Sigmoid colon (tissue), 7 donors: ENCODE results near the gene TPST1. TPM values are rescaled to one million over a fixed set of nuclear protein-coding genes. Genes with fewer than 3 reads are reported as not detected.
A peak's percentile ranks its signal among the peaks of the same experiment; 100 is the strongest.
"Not testable (repeated sequence)": the region's sequence is repeated elsewhere in the genome, so short reads cannot be mapped to it uniquely, and the experiment has no call there.

Experiments
- DNase-seq: peaks from one replicate; pipeline ENCODE4 v3.0.0-alpha.2; 2019
- H3K27ac ChIP-seq, 4 donors: fragments of 200-600 bp; sonication (generic); one replicate each; pipeline ENCODE4 v1.5.1; 2016 to 2019; ENCODE audit warnings: mild to moderate bottlenecking in 1 of 4
- H3K27me3 ChIP-seq, 3 donors: fragments of 200-600 bp; sonication (generic); one replicate each; pipeline ENCODE4 v1.5.1; 2019; ENCODE audit warnings: mild to moderate bottlenecking in 1 of 3
- H3K36me3 ChIP-seq, 4 donors: fragments of 200-600 bp; sonication (generic); one replicate each; pipeline ENCODE4 v1.5.1; 2016 to 2019
- H3K4me1 ChIP-seq, 4 donors: fragments of 200-600 bp; sonication (generic); one replicate each; pipeline ENCODE4 v1.5.1; 2017 to 2019
- H3K4me3 ChIP-seq, 4 donors: fragments of 200-600 bp; sonication (generic); one replicate each; pipeline ENCODE4 v1.5.1; 2017 to 2019; ENCODE audit warnings: mild to moderate bottlenecking in 2 of 4, moderate library complexity in 1 of 4
- H3K9me3 ChIP-seq, 4 donors: fragments of 200-600 bp in 3 of 4; sonication (generic) in 3 of 4; one replicate each; pipeline versions ENCODE4 v1.5.1 to v1.6.1; 2013 to 2019
- EP300 ChIP-seq, 4 donors: sonication (generic); formaldehyde crosslinking; IDR thresholded peaks; one replicate each; pipeline ENCODE4 v1.6.1; 2017; ENCODE audit warnings: antibody characterized with exemption in 4 of 4
- POLR2A ChIP-seq, 2 donors: fragments of 450-650 bp; IDR thresholded peaks; one replicate each; pipeline ENCODE4 v1.6.1; 2016; ENCODE audit warnings: antibody characterized with exemption in 2 of 2, mild to moderate bottlenecking in 2 of 2, moderate library complexity in 2 of 2
- POLR2AphosphoS5 ChIP-seq, 4 donors: sonication (generic); formaldehyde crosslinking; IDR thresholded peaks; one replicate each; pipeline ENCODE4 v1.6.1; 2017; ENCODE audit warnings: antibody characterized with exemption in 4 of 4
- WGBS, 2 donors: extraction: QIAGEN DNeasy Blood & Tissue Kit; methylation state at CpG; one replicate each; pipeline ENCODE4 v1.1.7; 2013; 5-methylcytosine and 5-hydroxymethylcytosine counted together
- intact Hi-C: fragments of 100-400 bp; cut with DNase I; formaldehyde crosslinking; loops from one replicate; pipeline ENCODE4 v1.15.1; 2023
- polyA plus RNA-seq, 3 donors: library from polyadenylated mRNA; stranded (reverse); fragments of 200-250 nt; gene quantifications; one replicate each; pipeline ENCODE4 v1.2.3, GENCODE V29; 2013
- total RNA-seq, 4 donors: library from RNA; depleted of rRNA; stranded (reverse); fragments of >200 nt; gene quantifications; one replicate each; pipeline ENCODE4 v1.1.0, GENCODE V29; 2016
- TF ChIP-seq, protein P1 (sequence below), 4 experiments: fragments of 450-650 bp in 3 of 4; fragments of 200-600 bp in 1 of 4; IDR thresholded peaks; one replicate each; pipeline ENCODE4 v1.5.1; 2016 to 2019; ENCODE audit warnings: antibody characterized with exemption in 4 of 4, mild to moderate bottlenecking in 3 of 4, moderate library complexity in 2 of 4
- donor health status: healthy with polysubstance abuse.
- donor health status: Bipolar disorder and iron deficiency.
- donor health status: healthy.

TPST1 gene
- total and polyA plus RNA-seq, 7 donors = 0.92 to 31.3 (median 21.0) TPM

DNA sequence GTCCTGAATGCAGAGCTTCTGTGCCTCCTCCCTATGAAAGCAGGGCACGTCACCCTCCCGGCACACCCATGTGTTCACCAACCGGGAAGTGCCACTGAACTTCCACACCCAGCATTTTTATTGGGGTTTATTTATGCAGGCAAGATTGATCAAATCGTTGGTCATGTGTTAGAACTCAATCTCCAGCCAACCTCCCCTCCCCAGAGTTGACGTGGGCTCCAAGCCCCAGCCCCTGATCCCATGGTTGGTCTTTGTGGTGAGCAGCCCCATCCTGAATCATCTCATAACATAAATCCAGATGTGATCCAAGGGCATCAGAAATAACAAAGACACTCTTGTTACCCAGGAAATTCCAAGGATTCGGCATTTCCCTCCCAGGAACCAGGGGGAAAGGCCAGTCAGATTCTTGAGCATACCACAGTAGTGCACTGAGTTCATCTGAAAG, 151.2 kb downstream of the TPST1 start:
- no peak for DNase-seq
- Histone ChIP-seq H3K4me1 (no peaks in the 10 kb centered on the region), H3K27ac (no peak overlapping the region), H3K9me3 (no peaks in the 10 kb centered on the region), H3K36me3 (no peaks in the 10 kb centered on the region), H3K4me3 (no peak overlapping the region), H3K27me3 (no peaks in the 10 kb centered on the region)
- no peak for TF ChIP-seq POLR2AphosphoS5 (IDR thresholded peaks at IDR 0.05)
- TF ChIP-seq EP300 (IDR thresholded peaks at IDR 0.05) = no peak
- TF ChIP-seq POLR2A (IDR thresholded peaks at IDR 0.05) = no peak
- TF ChIP-seq, protein P1, sequence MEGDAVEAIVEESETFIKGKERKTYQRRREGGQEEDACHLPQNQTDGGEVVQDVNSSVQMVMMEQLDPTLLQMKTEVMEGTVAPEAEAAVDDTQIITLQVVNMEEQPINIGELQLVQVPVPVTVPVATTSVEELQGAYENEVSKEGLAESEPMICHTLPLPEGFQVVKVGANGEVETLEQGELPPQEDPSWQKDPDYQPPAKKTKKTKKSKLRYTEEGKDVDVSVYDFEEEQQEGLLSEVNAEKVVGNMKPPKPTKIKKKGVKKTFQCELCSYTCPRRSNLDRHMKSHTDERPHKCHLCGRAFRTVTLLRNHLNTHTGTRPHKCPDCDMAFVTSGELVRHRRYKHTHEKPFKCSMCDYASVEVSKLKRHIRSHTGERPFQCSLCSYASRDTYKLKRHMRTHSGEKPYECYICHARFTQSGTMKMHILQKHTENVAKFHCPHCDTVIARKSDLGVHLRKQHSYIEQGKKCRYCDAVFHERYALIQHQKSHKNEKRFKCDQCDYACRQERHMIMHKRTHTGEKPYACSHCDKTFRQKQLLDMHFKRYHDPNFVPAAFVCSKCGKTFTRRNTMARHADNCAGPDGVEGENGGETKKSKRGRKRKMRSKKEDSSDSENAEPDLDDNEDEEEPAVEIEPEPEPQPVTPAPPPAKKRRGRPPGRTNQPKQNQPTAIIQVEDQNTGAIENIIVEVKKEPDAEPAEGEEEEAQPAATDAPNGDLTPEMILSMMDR (IDR thresholded peaks at IDR 0.05) = no peak
- intact Hi-C loops = no loop called here
- 19 to 69% methylated on average over 6 of the region's 6 CpGs for WGBS, 2 donors

DNA sequence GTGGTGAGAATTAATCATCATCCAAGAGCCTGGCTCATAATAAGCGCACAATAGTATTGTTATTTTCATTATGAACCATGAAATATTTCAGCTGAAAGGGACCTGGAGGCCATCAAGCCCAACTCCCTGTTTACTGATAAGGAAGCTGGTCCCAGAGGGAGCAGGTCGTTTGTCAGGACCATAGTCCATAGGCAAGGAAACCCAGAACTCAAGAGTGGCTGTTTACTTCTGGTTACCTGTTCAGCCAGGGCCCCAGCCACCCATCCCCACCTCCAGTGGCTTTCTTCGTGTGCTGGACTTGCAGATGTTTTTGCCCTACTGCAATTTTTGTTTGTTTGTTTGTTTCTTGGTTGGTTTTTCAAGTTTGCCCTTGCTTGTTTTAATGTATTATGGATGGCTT, 152.0 kb downstream of the TPST1 start:
- no peaks in the 10 kb centered on the region for H3K9me3 ChIP-seq
- intact Hi-C loops = no loop called here

DNA sequence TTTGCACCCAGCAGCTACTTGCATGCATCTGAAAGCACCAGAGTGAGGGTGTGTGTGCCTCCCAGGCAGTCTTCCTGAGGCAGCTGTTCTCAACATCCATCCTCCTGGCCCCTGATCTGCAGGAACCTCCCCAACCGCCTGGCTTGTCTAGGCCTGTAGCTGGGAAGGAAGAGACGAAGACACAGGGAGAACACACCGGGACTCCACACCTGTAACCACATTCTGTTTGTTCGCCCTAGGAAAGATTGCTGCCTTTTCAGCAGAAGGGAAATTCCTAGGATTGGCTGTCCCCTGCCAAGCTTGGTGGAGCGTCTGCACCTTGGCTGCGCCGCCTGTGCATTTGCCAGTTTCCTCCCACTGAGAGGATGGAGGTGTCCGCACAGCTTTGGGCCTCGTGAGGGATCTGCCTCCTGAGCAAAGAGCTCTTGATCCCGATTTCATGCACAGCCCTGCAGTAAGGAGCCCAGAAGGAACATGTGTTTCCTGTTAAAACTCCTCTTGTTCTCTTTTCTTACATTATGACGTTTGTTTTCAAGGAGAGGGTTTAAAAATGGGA, 154.6 kb downstream of the TPST1 start:
- Histone ChIP-seq H3K9me3 (no peaks in the 10 kb centered on the region), H3K4me1 (no peaks in the 10 kb centered on the region), H3K4me3 (no peak overlapping the region), H3K27ac (peak overlapping the region in 3 of 4 donors; percentile 20 to 39 (median 20)), H3K36me3 (no peaks in the 10 kb centered on the region), H3K27me3 (no peaks in the 10 kb centered on the region)
- 71 to 89% methylated on average over 11 of the region's 11 CpGs for WGBS, 2 donors
- intact Hi-C loops = no loop called here
- no peak for TF ChIP-seq POLR2A (IDR thresholded peaks at IDR 0.05)
- TF ChIP-seq EP300 (IDR thresholded peaks at IDR 0.05) = no peak
- TF ChIP-seq POLR2AphosphoS5 (IDR thresholded peaks at IDR 0.05) = peak in 1 of 4 donors; percentile 14
- TF ChIP-seq, protein P1 (IDR thresholded peaks at IDR 0.05) = no peak
- peak; percentile 80 for DNase-seq

More for the DNA sequence above, 152.0 kb downstream of the TPST1 start:
- 54 to 75% methylated on average over 3 of the region's 3 CpGs for WGBS, 2 donors
- DNase-seq = no peak
- Histone ChIP-seq H3K27me3 (no peaks in the 10 kb centered on the region), H3K27ac (no peak overlapping the region), H3K4me3 (no peak overlapping the region), H3K36me3 (no peaks in the 10 kb centered on the region), H3K4me1 (no peaks in the 10 kb centered on the region)
- no peak for TF ChIP-seq POLR2AphosphoS5 (IDR thresholded peaks at IDR 0.05)
- TF ChIP-seq, protein P1 (IDR thresholded peaks at IDR 0.05) = no peak
- TF ChIP-seq EP300 (IDR thresholded peaks at IDR 0.05) = no peak
- no peak for TF ChIP-seq POLR2A (IDR thresholded peaks at IDR 0.05)

DNA sequence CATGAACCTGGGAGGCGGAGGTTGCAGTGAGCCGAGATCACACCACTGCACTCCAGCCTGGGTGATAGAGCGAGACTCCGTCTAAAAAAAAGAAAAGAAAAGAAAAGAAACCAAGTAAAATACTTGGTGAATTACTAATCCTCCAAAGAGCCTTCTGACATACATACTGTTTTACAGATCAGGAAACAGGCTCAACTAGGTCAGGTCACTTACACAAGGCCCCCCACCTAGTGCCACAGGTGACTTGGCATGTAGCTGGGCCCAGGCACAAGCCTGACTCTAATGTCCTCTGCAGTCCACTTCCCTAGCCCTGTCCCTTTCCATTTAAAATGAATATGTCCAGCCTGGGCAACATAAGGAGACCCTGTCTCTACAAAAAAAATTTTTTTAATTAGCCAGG, 157.0 kb downstream of the TPST1 start:
- TF ChIP-seq, protein P1 (IDR thresholded peaks at IDR 0.05) = no peak
- no peak for TF ChIP-seq EP300 (IDR thresholded peaks at IDR 0.05)
- no peak for TF ChIP-seq POLR2A (IDR thresholded peaks at IDR 0.05)
- TF ChIP-seq POLR2AphosphoS5 (IDR thresholded peaks at IDR 0.05) = no peak
- Histone ChIP-seq H3K4me1 (no peaks in the 10 kb centered on the region), H3K4me3 (no peak overlapping the region), H3K27me3 (no peaks in the 10 kb centered on the region), H3K9me3 (no peaks in the 10 kb centered on the region), H3K36me3 (no peaks in the 10 kb centered on the region), H3K27ac (no peak overlapping the region)
- intact Hi-C loops = no loop called here
- 93 to 100% methylated on average over 4 of the region's 4 CpGs for WGBS, 2 donors
- DNase-seq = no peak

DNA sequence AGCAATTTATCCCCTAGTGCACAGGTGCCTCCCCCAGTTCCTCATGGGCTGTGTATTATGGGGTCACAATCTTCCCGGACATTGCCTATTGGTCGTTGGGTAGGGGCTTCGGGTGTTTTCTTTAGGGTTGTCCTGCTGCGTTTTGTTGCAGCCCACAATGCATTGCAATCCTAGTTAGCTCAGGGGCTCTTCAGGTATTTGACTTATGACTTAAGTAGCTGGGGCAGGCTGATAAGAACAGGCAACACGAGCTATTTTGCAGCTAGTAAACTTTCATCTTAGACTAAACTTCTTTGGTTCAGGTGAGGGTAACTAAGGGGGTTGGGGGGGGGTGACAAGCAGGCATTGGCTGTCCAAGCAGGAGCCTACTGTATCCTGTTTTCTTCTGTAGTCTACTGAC, 158.5 kb downstream of the TPST1 start:
- Histone ChIP-seq H3K4me1 (no peaks in the 10 kb centered on the region), H3K27ac (no peak overlapping the region), H3K27me3 (no peaks in the 10 kb centered on the region), H3K4me3 (no peak overlapping the region), H3K9me3 (no peaks in the 10 kb centered on the region), H3K36me3 (no peaks in the 10 kb centered on the region)
- WGBS, 2 donors = 61 to 71% methylated on average over 5 of the region's 5 CpGs
- TF ChIP-seq, protein P1 (IDR thresholded peaks at IDR 0.05) = no peak
- TF ChIP-seq POLR2A (IDR thresholded peaks at IDR 0.05) = no peak
- no peak for TF ChIP-seq POLR2AphosphoS5 (IDR thresholded peaks at IDR 0.05)
- TF ChIP-seq EP300 (IDR thresholded peaks at IDR 0.05) = no peak
- no peak for DNase-seq
- intact Hi-C loops = no loop called here

DNA sequence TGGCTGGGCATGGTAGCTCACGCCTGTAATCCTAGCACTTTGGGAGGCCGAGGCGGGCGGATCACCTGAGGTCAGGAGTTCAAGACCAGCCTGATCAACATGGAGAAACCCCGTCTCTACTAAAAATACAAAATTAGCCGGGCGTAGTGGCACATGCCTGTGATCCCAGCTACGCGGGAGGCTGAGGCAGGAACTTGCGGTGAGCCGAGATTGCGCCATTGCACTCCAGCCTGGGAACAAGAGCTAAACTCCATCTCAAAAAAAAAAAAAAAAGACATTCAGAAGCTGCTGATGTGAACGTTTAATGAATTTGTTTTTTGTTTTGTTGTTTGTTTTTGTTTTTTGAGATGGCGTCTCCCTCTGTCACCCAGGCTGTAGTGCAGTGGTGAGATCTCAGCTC, 159.9 kb downstream of the TPST1 start:
- H3K4me1 ChIP-seq, H3K27ac ChIP-seq, intact Hi-C loops, H3K9me3 ChIP-seq, H3K36me3 ChIP-seq, H3K27me3 ChIP-seq, DNase-seq, H3K4me3 ChIP-seq: not testable (repeated sequence)
- WGBS, 2 donors = 94 to 95% methylated on average over 14 of the region's 14 CpGs
